Peyer's patch (tissue), 4 donors: Measurements from ENCODE around the gene FAM20C.

Experiments used
- POLR2A ChIP-seq, 2 donors: fragments of 450-650 bp; IDR thresholded peaks; one replicate each; pipeline ENCODE4 v1.5.1; 2017; ENCODE audit warnings: antibody characterized with exemption in 2 of 2, mild to moderate bottlenecking in 2 of 2, moderate library complexity in 2 of 2
- TF ChIP-seq, protein P1 (sequence below), 6 experiments: fragments of 450-650 bp in 4 of 6; fragments of 200-600 bp in 2 of 6; sonication (generic) in 1 of 6; IDR thresholded peaks; one replicate each; pipeline ENCODE4 v1.5.1; 2017 to 2019; ENCODE audit warnings: antibody characterized with exemption in 6 of 6, mild to moderate bottlenecking in 3 of 6, moderate library complexity in 1 of 6

GRCh38 chr7:298375-298702 is 106.0 kb downstream of the FAM20C start:
- TF ChIP-seq, protein P1, sequence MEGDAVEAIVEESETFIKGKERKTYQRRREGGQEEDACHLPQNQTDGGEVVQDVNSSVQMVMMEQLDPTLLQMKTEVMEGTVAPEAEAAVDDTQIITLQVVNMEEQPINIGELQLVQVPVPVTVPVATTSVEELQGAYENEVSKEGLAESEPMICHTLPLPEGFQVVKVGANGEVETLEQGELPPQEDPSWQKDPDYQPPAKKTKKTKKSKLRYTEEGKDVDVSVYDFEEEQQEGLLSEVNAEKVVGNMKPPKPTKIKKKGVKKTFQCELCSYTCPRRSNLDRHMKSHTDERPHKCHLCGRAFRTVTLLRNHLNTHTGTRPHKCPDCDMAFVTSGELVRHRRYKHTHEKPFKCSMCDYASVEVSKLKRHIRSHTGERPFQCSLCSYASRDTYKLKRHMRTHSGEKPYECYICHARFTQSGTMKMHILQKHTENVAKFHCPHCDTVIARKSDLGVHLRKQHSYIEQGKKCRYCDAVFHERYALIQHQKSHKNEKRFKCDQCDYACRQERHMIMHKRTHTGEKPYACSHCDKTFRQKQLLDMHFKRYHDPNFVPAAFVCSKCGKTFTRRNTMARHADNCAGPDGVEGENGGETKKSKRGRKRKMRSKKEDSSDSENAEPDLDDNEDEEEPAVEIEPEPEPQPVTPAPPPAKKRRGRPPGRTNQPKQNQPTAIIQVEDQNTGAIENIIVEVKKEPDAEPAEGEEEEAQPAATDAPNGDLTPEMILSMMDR (IDR thresholded peaks at IDR 0.05), result no peak
- TF ChIP-seq POLR2A (IDR thresholded peaks at IDR 0.05), result no peak
